Left renal pelvis (tissue), 4 donors: ENCODE data around the gene LBX1. TPM values are rescaled to one million over a fixed set of nuclear protein-coding genes. Genes with fewer than 3 reads are reported as not detected.

Source experiments
- DNase-seq, 4 donors: peaks; one replicate each; pipeline ENCODE4 v3.0.0-alpha.2; 2013; ENCODE audit warnings: low read depth in 4 of 4, low spot score in 3 of 4
- polyA plus RNA-seq, 4 donors: library from polyadenylated mRNA; unstranded; fragments of 120-200 nt; gene quantifications; one replicate each; pipeline ENCODE4 v1.2.1, GENCODE V29; 2013; ENCODE audit not compliant: insufficient read length in 4 of 4

The LBX1 gene
- polyA plus RNA-seq, 4 donors = not detected

GRCh38 chr10:101226491-101227428 lies 2.5 kb downstream of the LBX1 start:
- DNase-seq = no peak

DNA sequence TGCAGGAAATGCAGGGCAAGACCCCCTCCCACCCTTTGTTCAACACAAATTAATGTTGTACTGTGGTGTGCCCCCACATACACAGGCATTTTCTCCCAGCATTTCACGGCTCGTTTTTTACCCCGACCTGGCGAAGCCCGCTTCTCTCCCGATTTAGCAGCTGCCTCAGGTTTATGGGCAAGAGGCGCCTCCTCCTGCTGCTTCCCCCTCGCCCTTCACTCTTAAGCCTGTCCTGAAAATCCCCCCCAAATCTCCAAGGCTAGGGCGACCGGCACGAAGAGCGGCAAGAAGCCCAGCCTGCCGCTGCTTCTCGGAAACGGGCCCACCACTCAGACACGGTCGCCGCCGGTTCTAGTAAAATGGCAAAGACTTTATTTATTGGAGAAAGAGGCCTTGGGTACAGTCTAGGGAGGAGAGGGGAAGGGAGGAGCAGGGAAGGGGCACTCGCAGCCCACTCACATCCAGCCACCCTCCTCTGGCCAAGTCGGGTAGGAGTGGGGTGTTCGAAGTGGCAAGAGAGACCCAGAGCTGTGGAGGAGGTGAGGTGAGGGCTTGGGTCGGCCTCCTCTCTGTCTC lies 3.3 kb downstream of the LBX1 start:
- DNase-seq = no peak

DNA sequence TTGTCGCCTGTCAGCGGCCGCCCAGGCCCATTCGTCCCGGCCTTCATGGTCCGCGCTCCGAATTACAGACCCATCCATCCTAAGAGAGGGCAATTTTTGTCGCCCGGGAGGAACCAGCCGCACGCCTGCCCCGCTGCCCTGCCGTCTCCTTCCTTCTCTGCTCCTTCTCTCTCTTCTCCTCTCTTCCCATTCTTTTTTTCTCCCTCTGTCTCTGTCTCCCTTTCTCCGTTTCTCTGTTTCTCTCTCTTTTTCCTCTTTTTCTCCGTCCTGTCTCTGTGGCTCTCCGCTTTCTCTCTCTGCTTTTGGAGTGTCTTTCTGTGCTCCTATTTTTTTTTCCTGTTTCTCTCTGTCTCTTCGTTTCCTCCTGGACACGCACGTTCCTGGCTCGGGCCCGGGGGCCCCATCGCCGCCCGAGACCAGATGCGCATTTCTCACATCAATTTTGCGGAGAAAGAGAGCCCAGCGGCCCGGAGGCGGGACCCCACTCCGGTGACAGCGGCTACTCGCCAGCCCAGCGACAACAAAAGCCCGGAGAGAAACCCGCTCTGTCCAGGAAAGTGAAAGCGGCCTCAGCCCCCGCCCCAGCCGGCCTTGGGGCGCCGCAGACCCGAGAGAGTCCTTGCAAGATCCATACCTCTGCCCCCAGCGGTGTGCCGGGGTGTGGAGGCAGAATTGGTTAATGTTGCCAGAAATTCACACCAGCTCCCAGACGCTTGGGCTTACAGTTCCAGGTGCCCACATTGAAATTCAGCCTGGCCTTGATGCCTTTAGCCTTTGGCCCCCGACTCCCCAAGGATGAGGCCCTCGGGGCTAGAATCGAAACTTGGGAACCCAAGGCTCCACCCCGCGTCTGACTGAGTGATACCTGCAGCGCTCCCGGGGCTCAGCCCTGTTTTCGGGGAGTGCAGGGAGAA lies 4.1 kb downstream of the LBX1 start:
- DNase-seq = no peak

DNA sequence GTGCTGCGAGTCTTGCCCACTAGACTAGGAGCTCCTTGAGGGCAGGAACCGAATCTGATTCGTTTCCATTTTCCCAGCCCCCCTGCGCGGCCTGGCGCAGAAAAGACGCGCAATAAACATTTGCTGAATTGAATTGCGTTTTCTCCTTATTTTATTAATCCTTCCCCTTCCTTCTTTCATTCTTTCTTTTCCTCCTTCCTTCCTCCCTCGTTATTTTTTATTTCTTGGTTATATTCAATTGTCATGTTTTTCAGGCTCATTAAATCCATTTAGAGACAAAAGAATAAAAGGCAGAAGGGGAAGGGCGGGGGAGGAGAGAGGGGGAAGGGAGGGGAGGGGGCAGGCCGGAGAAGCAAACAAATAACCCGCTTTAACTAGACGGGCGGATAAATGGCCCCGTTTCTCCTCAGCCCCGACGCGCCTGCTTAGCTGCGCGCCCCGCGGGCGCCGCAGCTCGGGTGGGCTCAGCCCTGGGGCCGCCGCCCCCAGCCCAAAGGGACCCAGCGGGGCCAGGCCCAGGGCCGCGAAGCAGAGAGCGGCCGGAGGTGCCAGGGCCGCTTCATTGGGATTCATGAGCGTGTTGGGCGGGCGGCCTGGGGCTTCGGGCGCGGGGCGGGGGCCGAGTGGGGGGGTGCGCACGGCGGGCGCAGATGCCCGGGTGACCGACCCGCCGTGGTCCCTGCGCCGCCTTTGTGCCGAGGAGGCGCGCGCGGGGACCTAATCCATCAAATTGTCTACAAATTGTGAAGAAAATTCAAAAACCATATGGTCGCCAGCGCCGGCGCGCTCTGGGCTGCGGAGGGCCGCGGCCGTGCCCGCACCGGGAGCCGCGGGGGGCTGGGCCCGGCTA lies 5.0 kb downstream of the LBX1 start:
- no peak for DNase-seq

GRCh38 chr10:101223274-101224059 lies 5.8 kb downstream of the LBX1 start:
- DNase-seq = no peak

GRCh38 chr10:101222683-101223273 lies 6.5 kb downstream of the LBX1 start:
- DNase-seq = no peak

GRCh38 chr10:101221963-101222531 lies 7.2 kb downstream of the LBX1 start:
- DNase-seq = no peak

DNA sequence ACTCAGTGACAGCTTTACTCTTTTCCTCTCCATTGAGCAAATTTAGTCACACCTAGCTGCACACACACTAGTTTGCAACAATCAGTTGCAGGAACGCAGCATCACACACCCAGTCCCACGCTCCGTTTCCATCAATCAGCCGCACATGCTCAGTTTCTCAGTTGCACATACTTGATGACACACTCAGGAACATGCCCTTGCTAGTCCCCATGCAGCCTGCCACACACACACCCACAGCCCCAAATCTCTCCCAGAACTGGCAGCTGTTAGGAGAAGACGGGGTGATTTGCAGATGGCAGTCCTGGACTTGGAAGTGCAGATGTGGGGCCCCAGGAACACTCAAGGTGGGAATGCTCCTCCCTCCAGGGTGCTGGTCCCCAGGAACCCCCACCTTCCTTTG lies 7.7 kb downstream of the LBX1 start:
- no peak for DNase-seq

- DNase-seq = no peak
Observed at GRCh38 chr10:101219946-101220451, 9.3 kb downstream of the LBX1 start.

GRCh38 chr10:101219139-101219945 lies 9.9 kb downstream of the LBX1 start:
- DNase-seq = no peak

GRCh38 chr10:101218351-101219138 lies 10.7 kb downstream of the LBX1 start:
- DNase-seq = no peak

GRCh38 chr10:101217450-101218281 lies 11.6 kb downstream of the LBX1 start:
- DNase-seq = no peak

- no peak for DNase-seq
Observed at GRCh38 chr10:101217044-101217425, 12.2 kb downstream of the LBX1 start.

GRCh38 chr10:101216207-101217043 lies 12.8 kb downstream of the LBX1 start:
- DNase-seq = no peak
